GM18511 (cell line): ENCODE data around the gene KDM2B.

Source experiments
- ATAC-seq: cut with Tn5 transposase; IDR thresholded peaks from one replicate; pipeline ENCODE4 v1.9.1; 2021; ENCODE audit warnings: mild to moderate bottlenecking, moderate library complexity; ENCODE audit not compliant: unreplicated experiment

The KDM2B gene

GRCh38 chr12:121580959-121581685, at the start of gene KDM2B:
Gene KDM2B (minus strand): TSS chr12:121581023. CDS start chr12:121580911, 112 bp downstream.
- no peak for ATAC-seq

DNA sequence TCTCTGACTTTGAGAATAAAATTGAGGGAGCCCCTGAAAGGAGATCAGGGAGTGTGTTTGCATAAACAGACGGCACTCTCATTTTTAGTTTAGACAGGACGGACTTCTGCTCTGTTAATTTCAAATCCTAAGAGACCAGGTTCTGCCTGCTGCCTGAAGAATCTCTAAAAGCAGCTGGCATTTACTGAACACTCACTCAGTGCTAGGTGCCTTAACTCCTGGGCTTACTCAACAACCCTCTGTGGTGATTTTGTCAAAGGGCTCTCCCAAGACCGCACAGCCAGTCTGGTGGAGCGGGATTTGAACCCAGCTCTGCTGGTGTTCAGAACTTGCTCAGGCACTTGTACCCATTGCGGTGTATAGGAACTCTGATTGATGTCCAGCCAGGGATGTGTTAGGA, 47.7 kb upstream of the KDM2B start:
- no peak for ATAC-seq

DNA sequence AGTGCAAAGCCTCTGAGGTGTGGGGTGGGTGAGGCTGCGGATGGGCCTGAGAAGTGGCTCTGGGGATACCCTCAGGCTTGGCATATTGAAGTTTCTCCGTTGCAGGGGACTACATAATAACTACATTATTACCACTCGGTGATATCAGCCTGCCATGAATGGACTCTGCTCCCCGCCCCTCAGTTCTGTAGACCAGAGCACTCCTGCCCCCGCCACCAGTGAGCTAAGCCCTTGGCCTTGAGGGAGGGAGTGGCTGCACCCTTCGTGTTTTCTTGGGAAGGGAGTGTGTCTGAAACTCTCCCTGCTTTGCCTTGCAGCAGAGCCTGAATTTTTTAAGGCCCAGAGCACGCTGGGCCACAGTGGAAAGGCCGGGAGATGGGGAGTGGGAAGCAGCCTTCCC, 47.2 kb upstream of the KDM2B start:
- no peak for ATAC-seq

DNA sequence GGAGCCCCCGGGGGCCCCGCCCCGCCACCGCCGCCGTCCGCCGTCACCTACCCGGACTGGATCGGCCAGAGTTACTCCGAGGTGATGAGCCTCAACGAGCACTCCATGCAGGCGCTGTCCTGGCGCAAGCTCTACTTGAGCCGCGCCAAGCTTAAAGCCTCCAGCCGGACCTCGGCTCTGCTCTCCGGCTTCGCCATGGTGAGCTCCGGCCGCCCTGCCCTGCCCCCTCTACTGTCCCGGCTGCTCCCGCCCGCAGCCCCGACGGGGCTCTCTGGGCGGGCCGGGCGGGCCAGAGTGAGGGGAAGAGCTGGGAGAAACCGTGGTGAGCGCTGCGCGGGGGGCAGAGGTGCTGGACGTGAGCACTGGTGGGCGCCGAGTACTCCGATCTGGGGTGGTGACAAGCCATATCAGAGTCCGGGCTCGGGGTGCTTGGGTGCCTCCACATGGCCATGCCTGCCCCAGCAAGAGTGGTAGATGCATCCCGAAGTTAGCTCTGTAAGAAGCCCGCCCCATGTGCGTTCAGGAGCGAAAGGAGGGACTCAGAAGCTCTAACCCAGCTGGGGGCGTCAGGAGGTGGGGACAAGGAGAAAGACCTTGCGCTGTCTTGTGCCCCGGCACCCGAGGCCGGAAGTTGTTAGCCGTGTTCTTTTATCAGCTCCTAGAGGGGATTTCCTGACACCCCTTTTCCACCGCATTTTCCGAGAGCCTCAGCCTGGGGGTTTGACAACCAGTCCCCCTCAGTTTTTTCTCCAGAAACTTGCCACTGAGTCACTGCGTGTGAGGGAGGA, 46.2 kb upstream of the KDM2B start:
- peak; percentile 35 for ATAC-seq

GRCh38 chr12:121626087-121626852, 45.4 kb upstream of the KDM2B start, which contains the start of gene ORAI1:
Gene ORAI1 (plus strand): TSS chr12:121626530.
- ATAC-seq = peak; percentile 69

DNA sequence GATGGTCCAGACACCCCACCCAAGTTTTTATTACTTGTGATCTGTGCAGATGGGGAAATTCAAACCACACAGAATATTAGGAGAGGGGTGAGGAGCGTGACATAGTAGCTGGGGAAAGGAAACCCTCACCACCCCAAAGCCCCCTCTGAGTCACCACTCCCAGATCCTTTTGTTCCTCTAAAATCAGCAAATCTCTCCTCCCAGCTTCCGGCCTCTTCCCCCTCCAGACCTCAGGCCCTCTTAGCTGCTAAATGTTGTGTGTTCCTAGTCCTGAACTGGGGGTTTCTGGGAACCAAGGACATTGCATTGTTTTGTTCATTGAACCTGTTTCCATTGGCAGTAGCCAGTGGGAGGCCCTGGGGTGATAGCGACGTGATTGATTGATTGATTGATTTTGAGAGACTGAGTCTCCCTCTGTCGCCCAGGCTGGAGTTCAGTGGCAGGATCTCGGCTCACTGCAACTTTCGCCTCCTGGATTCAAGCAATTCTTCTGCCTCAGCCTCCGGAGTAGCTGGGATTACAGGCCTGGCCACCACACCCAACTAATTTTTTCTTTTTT, 39.6 kb upstream of the KDM2B start:
- ATAC-seq = no peak

GRCh38 chr12:121618659-121619233, 37.9 kb upstream of the KDM2B start:
- ATAC-seq = no peak

DNA sequence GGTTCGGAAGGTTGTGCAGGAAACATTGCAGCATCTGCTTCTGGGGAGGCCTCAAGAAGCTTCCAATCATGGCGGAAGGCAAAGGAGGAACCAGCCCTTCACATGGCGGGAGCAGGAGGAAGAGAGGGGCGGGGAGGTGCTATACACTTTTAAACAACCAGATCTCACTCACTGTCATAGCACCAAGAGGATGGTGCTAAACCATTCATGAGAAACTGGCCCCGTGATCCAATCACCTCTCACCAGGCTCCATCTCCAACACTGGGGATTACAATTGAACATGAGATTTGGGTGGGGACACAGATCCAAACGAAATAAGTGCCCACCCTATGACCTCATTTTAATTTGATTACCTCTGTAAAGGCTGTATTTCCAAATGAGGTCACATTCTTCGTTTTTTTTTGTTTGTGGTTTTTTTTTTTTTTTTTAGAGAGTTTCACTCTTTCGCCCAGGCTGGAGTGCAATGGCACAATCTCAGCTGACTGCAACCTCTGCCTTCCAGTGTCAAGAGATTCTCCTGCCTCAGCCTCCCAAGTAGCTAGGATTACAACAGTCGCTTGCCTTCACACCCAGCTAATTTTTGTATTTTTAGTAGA, 34.1 kb upstream of the KDM2B start:
- no peak for ATAC-seq

DNA sequence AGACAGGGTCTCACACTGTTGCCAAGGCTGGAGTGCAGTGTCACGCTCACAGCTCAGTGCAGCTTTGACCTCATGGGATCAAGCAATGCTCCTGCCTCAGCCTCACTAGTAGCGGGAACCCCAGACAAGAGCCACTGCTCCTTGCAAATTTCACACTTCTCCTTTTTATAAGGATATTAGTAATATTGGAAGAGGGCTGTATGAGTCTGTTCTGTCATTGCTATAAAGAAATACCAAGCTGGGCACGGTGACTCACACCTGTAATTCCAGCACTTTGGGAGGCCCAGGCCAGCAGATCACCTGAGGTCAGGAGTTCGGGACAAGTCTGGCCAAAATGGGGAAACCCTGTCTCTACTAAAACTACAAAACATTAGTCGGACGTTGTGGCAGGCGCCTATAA, 32.6 kb upstream of the KDM2B start:
- ATAC-seq = no peak

- no peak for ATAC-seq
Measured at GRCh38 chr12:121611306-121611705, 30.5 kb upstream of the KDM2B start.

DNA sequence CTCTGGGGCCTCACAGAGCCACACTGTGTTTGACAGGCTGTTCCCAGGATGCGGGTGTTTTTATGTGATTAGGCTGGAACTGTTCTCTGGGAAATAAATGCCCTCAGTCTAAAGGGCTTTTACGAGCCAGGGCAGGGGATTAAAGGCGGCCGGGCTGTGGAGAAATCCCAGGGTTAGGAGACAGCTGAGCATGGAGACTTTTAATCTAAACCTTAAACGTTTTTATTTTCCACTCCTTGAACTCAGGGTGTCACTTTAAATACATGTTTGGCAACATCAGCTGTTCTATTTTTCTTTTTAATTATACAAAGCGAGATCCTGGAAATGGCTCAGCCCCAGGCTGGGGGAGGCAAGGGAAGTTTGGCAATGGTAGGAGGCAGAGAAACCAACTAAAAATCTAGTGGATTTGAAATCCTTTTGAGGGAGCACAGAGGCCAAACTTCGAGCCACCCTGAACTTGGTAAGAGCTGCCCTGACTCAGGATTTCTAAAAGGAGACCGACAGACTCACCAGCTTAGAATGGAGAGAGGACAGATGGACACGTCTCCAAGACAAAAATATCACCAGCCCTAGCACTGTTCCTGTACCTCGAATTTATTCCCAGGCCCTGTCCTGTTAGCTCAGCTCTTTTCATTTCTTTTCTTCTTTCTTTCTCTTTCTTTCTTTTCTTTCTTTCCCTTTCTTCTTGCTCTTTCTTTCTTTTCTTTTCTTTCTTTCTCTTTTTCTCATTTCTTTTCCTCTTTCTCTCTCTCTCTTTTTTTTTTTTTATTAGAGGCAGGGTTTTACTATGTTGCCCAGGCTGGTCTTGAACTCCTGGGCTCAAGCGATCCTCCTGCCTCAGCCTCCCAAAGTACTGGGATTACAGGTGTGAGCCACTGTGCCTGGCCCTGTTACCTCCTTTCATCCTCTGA, 29.7 kb upstream of the KDM2B start:
- no peak for ATAC-seq

GRCh38 chr12:121608301-121608700, 27.5 kb upstream of the KDM2B start:
- ATAC-seq = no peak

- no peak for ATAC-seq
Measured at GRCh38 chr12:121603581-121603980, 22.8 kb upstream of the KDM2B start.

GRCh38 chr12:121602766-121603165, 21.9 kb upstream of the KDM2B start:
- ATAC-seq = no peak

GRCh38 chr12:121600702-121601336, 20.0 kb upstream of the KDM2B start:
- ATAC-seq = no peak

GRCh38 chr12:121596526-121596925, 15.7 kb upstream of the KDM2B start:
- no peak for ATAC-seq

GRCh38 chr12:121595520-121595919, 14.7 kb upstream of the KDM2B start:
- ATAC-seq = no peak

GRCh38 chr12:121592320-121592719, 11.5 kb upstream of the KDM2B start:
- no peak for ATAC-seq
